ENCODE results near the gene HKDC1.

HKDC1 gene

GRCh38 chr10:69239136-69239535 lies 19.0 kb downstream of the HKDC1 start:
- Histone ChIP-seq H3K4me2 (ENCODE audit: low read depth, low read length, poor library complexity, severe bottlenecking) (no peak overlapping the region), H2AFZ (ENCODE audit: low read length) (peak overlapping the region; percentile 7)

DNA sequence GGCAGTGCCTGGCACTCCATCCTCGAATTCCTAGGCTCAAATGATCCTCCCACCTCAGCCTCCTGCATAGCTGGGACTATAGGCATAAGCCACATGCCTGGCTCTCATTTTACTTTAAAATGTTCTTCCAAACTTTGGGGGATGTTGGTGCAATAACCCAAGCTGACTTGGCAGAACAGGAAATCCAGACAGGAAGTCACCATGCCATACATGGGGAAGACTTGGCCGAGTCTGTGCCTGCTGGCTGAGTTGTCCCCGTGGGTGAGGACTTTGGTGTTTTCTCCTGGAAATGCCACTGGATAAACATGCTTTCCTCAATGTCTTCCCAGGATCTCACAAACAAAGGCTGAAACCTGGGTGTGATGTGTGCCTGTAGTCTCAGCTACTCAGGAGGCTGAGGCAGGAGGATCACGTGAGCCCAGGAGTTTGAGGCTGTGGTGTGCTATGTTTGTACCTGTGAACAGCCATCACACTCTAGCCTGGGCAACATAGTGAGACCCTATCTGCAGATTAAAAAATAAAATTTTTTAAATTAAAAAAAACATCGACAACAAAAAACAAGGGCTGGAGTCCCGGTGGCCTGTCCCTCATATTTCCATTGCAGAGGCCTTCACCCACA lies 19.8 kb downstream of the HKDC1 start:
- Histone ChIP-seq H3K36me3 (ENCODE audit: insufficient read depth, low read length) (no peaks in the 10 kb centered on the region), H4K20me1 (ENCODE audit: insufficient read depth, low read length, poor library complexity, severe bottlenecking) (no peaks in the 10 kb centered on the region), H2AFZ (ENCODE audit: low read length) (peak overlapping the region; percentile 25; the same call in 1 of the 2 replicates), H3K9ac (ENCODE audit: low read depth, low read length, poor library complexity, severe bottlenecking) (no peak overlapping the region), H3K27me3 (ENCODE audit: insufficient read depth, low read length, poor library complexity, severe bottlenecking) (no peaks in the 10 kb centered on the region), H3K4me3 (ENCODE audit: low read length, poor library complexity, severe bottlenecking) (no peak overlapping the region), H3K79me2 (ENCODE audit: insufficient read depth, low read length) (no peaks in the 10 kb centered on the region), H3K4me1 (ENCODE audit: insufficient read depth, low read length, poor library complexity, severe bottlenecking) (peaks cover 12% of the 10 kb centered on the region), H3K4me2 (ENCODE audit: low read depth, low read length, poor library complexity, severe bottlenecking) (peak overlapping the region; percentile 3), H3F3A (ENCODE audit: low read depth) (no peaks in the 10 kb centered on the region), H3K9me2 (replicated peaks; ENCODE audit: low read depth, low read length) (no peaks in the 10 kb centered on the region), H3K9me3 (ENCODE audit: insufficient read depth, low read depth, low read length) (no peaks in the 10 kb centered on the region)
- no peak for TF ChIP-seq EZH2phosphoT487 (IDR thresholded peaks at IDR 0.05; ENCODE audit: borderline replicate concordance)
- no peak for TF ChIP-seq CTCF (conservative IDR thresholded peaks at IDR 0.05; ENCODE audit: low read length)

More at GRCh38 chr10:69239136-69239535, 19.0 kb downstream of the HKDC1 start:
- no peaks in the 10 kb centered on the region for H3K9me3 ChIP-seq (ENCODE audit: insufficient read depth, low read depth, low read length)
- H3F3A ChIP-seq (ENCODE audit: low read depth): no peaks in the 10 kb centered on the region
- H3K9ac ChIP-seq (ENCODE audit: low read depth, low read length, poor library complexity, severe bottlenecking): no peak overlapping the region
- no peaks in the 10 kb centered on the region for H3K27me3 ChIP-seq (ENCODE audit: insufficient read depth, low read length, poor library complexity, severe bottlenecking)
- no peaks in the 10 kb centered on the region for H3K36me3 ChIP-seq (ENCODE audit: insufficient read depth, low read length)
- no peaks in the 10 kb centered on the region for H4K20me1 ChIP-seq (ENCODE audit: insufficient read depth, low read length, poor library complexity, severe bottlenecking)
- H3K9me2 ChIP-seq (replicated peaks; ENCODE audit: low read depth, low read length): no peaks in the 10 kb centered on the region
- H3K79me2 ChIP-seq (ENCODE audit: insufficient read depth, low read length): no peaks in the 10 kb centered on the region
- no peak overlapping the region for H3K4me3 ChIP-seq (ENCODE audit: low read length, poor library complexity, severe bottlenecking)
- no peak for TF ChIP-seq EZH2phosphoT487 (IDR thresholded peaks at IDR 0.05; ENCODE audit: borderline replicate concordance)
- TF ChIP-seq CTCF (conservative IDR thresholded peaks at IDR 0.05; ENCODE audit: low read length): no peak
- H3K4me1 ChIP-seq (ENCODE audit: insufficient read depth, low read length, poor library complexity, severe bottlenecking): peaks cover 12% of the 10 kb centered on the region

GRCh38 chr10:69240455-69240854 lies 20.3 kb downstream of the HKDC1 start:
- Histone ChIP-seq H2AFZ (ENCODE audit: low read length) (0 out of 2 replicates have a peak overlapping the region, but pooled peaks have one; percentile 0), H3K4me2 (ENCODE audit: low read depth, low read length, poor library complexity, severe bottlenecking) (no peak overlapping the region), H3K4me1 (ENCODE audit: insufficient read depth, low read length, poor library complexity, severe bottlenecking) (peaks cover 12% of the 10 kb centered on the region), H3K36me3 (ENCODE audit: insufficient read depth, low read length) (no peaks in the 10 kb centered on the region), H3K9me2 (replicated peaks; ENCODE audit: low read depth, low read length) (no peaks in the 10 kb centered on the region), H3K9ac (ENCODE audit: low read depth, low read length, poor library complexity, severe bottlenecking) (no peak overlapping the region), H4K20me1 (ENCODE audit: insufficient read depth, low read length, poor library complexity, severe bottlenecking) (no peaks in the 10 kb centered on the region), H3F3A (ENCODE audit: low read depth) (no peaks in the 10 kb centered on the region), H3K9me3 (ENCODE audit: insufficient read depth, low read depth, low read length) (no peaks in the 10 kb centered on the region), H3K4me3 (ENCODE audit: low read length, poor library complexity, severe bottlenecking) (no peak overlapping the region), H3K79me2 (ENCODE audit: insufficient read depth, low read length) (no peaks in the 10 kb centered on the region), H3K27me3 (ENCODE audit: insufficient read depth, low read length, poor library complexity, severe bottlenecking) (no peaks in the 10 kb centered on the region)
- TF ChIP-seq EZH2phosphoT487 (IDR thresholded peaks at IDR 0.05; ENCODE audit: borderline replicate concordance) (no peak), CTCF (conservative IDR thresholded peaks at IDR 0.05; ENCODE audit: low read length) (no peak)
